HCT116 (cell line): Measurements from ENCODE around the gene MTURN. TPM values are rescaled to one million over a fixed set of nuclear protein-coding genes. Genes with fewer than 3 reads are reported as not detected.

ENCODE experiments used
- ATAC-seq: fragments of 200-7000 bp; cut with Tn5 transposase; 2 replicates; pipeline ENCODE4 v1.9.1; 2020; ENCODE audit warnings: mild to moderate bottlenecking, moderate library complexity
- BruUV-seq: library from RNA; stranded (reverse); fragments of 400-500 nt; replicated peaks from 2 replicates; lab custom pipeline; 2021; lab: Mats Ljungman, UMichigan
- CTCF ChIA-PET: fragments of 300-600 bp; sonication (Branson Sonifier 250); formaldehyde crosslinking; loops from one replicate; lab custom pipeline; 2021; ENCODE audit warnings: antibody characterized with exemption; lab: Charles Lee
- POLR2A ChIA-PET: fragments of 300-600, 350-600 bp; sonication (Branson Sonifier 250); formaldehyde crosslinking; loops from one replicate; lab custom pipeline; 2021; ENCODE audit warnings: antibody characterized with exemption; lab: Charles Lee
- RAD21 ChIA-PET, 2 experiments: fragments of 300-600 bp; sonication (Branson Sonifier 250); formaldehyde crosslinking; loops; one replicate each; lab custom pipeline; 2023; ENCODE audit warnings: low total read pairs in 2 of 2; ENCODE audit not compliant: uncharacterized antibody in 2 of 2, unreplicated experiment in 2 of 2, low non-redundant PET in 1 of 2; lab: Charles Lee
- DNase-seq: peaks from one replicate; pipeline ENCODE4 v3.0.0-alpha.2; 2010; ENCODE audit warnings: low read depth, low spot score
- H2AFZ ChIP-seq: fragments of 200-600 bp; shearing (Covaris generic), sonication (generic); 2 replicates; pipeline ENCODE4 v1.6.1; 2017; ENCODE audit warnings: low read depth, mixed run types, mixed read lengths, antibody characterized with exemption, low read length; ENCODE audit not compliant: poor library complexity, severe bottlenecking
- H3K27ac ChIP-seq: 2 replicates; pipeline ENCODE4 v1.5.1; 2012; ENCODE audit warnings: low read depth, low read length
- H3K27me3 ChIP-seq: fragments of 200-600 bp; sonication (generic); 2 replicates; pipeline ENCODE4 v1.6.1; 2016; ENCODE audit warnings: mixed run types, low read length, mixed read lengths; ENCODE audit not compliant: insufficient read depth
- H3K36me3 ChIP-seq, 2 experiments: fragments of 200-500 bp in 1 of 2; fragments of 200-600 bp in 1 of 2; sonication (Bioruptor generic) in 1 of 2; sonication (generic) in 1 of 2; 2 replicates each; pipeline versions ENCODE4 v1.5.1 to v1.6.1; 2014 to 2016; ENCODE audit warnings: low read length in 2 of 2, inconsistent platforms in 1 of 2, mixed read lengths in 1 of 2, mixed run types in 1 of 2; ENCODE audit not compliant: insufficient read depth in 2 of 2, control insufficient read depth in 1 of 2
- H3K4me1 ChIP-seq, 2 experiments: fragments of 200-600 bp in 1 of 2; sonication (generic) in 1 of 2; 2 replicates each; pipeline versions ENCODE4 v1.5.1 to v1.6.1; 2012 to 2017; ENCODE audit warnings: low read length in 2 of 2, inconsistent platforms in 1 of 2, mild to moderate bottlenecking in 1 of 2, mixed read lengths in 1 of 2, mixed run types in 1 of 2, moderate library complexity in 1 of 2; ENCODE audit not compliant: insufficient read depth in 2 of 2, control insufficient read depth in 1 of 2
- H3K4me2 ChIP-seq: fragments of 200-600 bp; sonication (generic); 2 replicates; pipeline ENCODE4 v1.6.1; 2017; ENCODE audit warnings: mixed run types, low read length, mixed read lengths
- H3K4me3 ChIP-seq, 2 experiments: fragments of 200-600 bp in 1 of 2; sonication (generic) in 1 of 2; replicated peaks in 1 of 2; 2 replicates each; pipeline ENCODE4 v1.5.1; 2011 to 2016; ENCODE audit warnings: low read length in 2 of 2, control low read depth in 1 of 2, low read depth in 1 of 2, mild to moderate bottlenecking in 1 of 2, mixed read lengths in 1 of 2, mixed run types in 1 of 2
- H3K79me2 ChIP-seq: fragments of 200-600 bp; sonication (generic); 2 replicates; pipeline ENCODE4 v1.6.1; 2017; ENCODE audit warnings: mild to moderate bottlenecking, mixed run types, low read length, moderate library complexity, mixed read lengths; ENCODE audit not compliant: insufficient read depth
- H3K9ac ChIP-seq: fragments of 200-600 bp; sonication (generic); 2 replicates; pipeline ENCODE4 v1.6.1; 2016; ENCODE audit warnings: low read length, mixed read lengths
- H3K9me2 ChIP-seq: fragments of 200-600 bp; sonication (generic), shearing (Covaris generic); 2 replicates; pipeline ENCODE4 v1.6.1; 2017; ENCODE audit warnings: mixed run types, mild to moderate bottlenecking, moderate library complexity; ENCODE audit not compliant: insufficient read depth
- H3K9me3 ChIP-seq, 2 experiments: fragments of 200-500 bp in 1 of 2; fragments of 200-600 bp in 1 of 2; sonication (Bioruptor generic) in 1 of 2; sonication (generic) in 1 of 2; 2 replicates each; pipeline ENCODE4 v1.6.1; 2014 to 2017; ENCODE audit warnings: low read length in 2 of 2, mixed read lengths in 2 of 2, inconsistent platforms in 1 of 2, low read depth in 1 of 2, mild to moderate bottlenecking in 1 of 2, mixed run types in 1 of 2, moderate library complexity in 1 of 2; ENCODE audit not compliant: control insufficient read depth in 1 of 2, insufficient read depth in 1 of 2
- H4K20me1 ChIP-seq: fragments of 200-600 bp; sonication (generic), shearing (Covaris generic); 2 replicates; pipeline ENCODE4 v1.6.1; 2017; ENCODE audit warnings: mixed run types, mild to moderate bottlenecking, moderate library complexity; ENCODE audit not compliant: insufficient read depth
- CBX3 ChIP-seq: IDR thresholded peaks from 2 replicates; pipeline ENCODE4 v1.6.1; 2012; ENCODE audit warnings: low read depth
- MAX ChIP-seq: IDR thresholded peaks from 2 replicates; pipeline ENCODE4 v1.6.1; 2012
- REST ChIP-seq: IDR thresholded peaks from 2 replicates; pipeline ENCODE4 v1.6.1; 2012; ENCODE audit warnings: low read depth
- YY1 ChIP-seq: IDR thresholded peaks from 2 replicates; pipeline ENCODE4 v1.6.1; 2011; ENCODE audit warnings: low read length, low read depth, moderate library complexity, mild to moderate bottlenecking; ENCODE audit not compliant: insufficient replicate concordance; ENCODE audit errors: extremely low read depth
- ZFX ChIP-seq: fragments of 450-650 bp; IDR thresholded peaks from 2 replicates; pipeline ENCODE4 v1.6.1; 2017
- ZNF274 ChIP-seq: fragments of 200-500 bp; sonication (Bioruptor generic); IDR thresholded peaks from 2 replicates; pipeline ENCODE4 v1.6.1; 2014; ENCODE audit warnings: mild to moderate bottlenecking, low read depth, low read length, inconsistent platforms
- intact Hi-C: fragments of 100-400 bp; cut with micrococcal nuclease; formaldehyde crosslinking; loops from 2 replicates; pipeline ENCODE4 v1.10.0; 2022
- total RNA-seq: library from RNA; stranded (reverse); gene quantifications from one replicate; pipeline ENCODE4 v1.2.1, GENCODE V29; 2021; ENCODE audit not compliant: unreplicated experiment

The MTURN gene
- total RNA-seq, 1 experiment from 2014 or later: 7.5 TPM

- Histone ChIP-seq H3K27ac (no peak overlapping the region), H3K9me2 (no peaks in the 10 kb centered on the region), H2AFZ (no peak overlapping the region), H3K9me3 (no peaks in the 10 kb centered on the region), H3K4me3 (no peak overlapping the region), H3K36me3 (no peaks in the 10 kb centered on the region), H3K4me2 (no peak overlapping the region), H3K79me2 (no peaks in the 10 kb centered on the region), H3K4me1 (no peaks in the 10 kb centered on the region), H4K20me1 (no peaks in the 10 kb centered on the region), H3K9ac (no peak overlapping the region), H3K27me3 (no peaks in the 10 kb centered on the region)
- intact Hi-C loops: no loop called here
- ChIA-PET CTCF (no interaction called here), RAD21 (no interaction called here), POLR2A (no interaction called here)
- no peak for TF ChIP-seq YY1
- no peak for TF ChIP-seq CBX3
- no peak for TF ChIP-seq MAX
- TF ChIP-seq ZNF274: no peak
- no peak for TF ChIP-seq REST
- no peak for TF ChIP-seq ZFX
- DNase-seq (no peak), ATAC-seq (no peak)
- BruUV-seq: no TSS peak
Measured at GRCh38 chr7:30183749-30184369, 49.1 kb downstream of the MTURN start.
